Suprapubic skin (tissue), 4 donors: ENCODE data around the gene NUBP1.

Experiments used
- CTCF ChIP-seq, 2 donors: fragments of 200-600 bp in 1 of 2; fragments of 450-650 bp in 1 of 2; sonication (generic) in 1 of 2; IDR thresholded peaks; one replicate each; pipeline ENCODE4 v1.5.1; 2016 to 2019; ENCODE audit warnings: antibody characterized with exemption in 2 of 2, mild to moderate bottlenecking in 1 of 2, moderate library complexity in 1 of 2
- EP300 ChIP-seq: sonication (generic); formaldehyde crosslinking; IDR thresholded peaks from one replicate; pipeline ENCODE4 v1.6.1; 2017; ENCODE audit warnings: antibody characterized with exemption
- POLR2A ChIP-seq, 2 donors: fragments of 450-650 bp; IDR thresholded peaks; one replicate each; pipeline ENCODE4 v1.6.1; 2017; ENCODE audit warnings: antibody characterized with exemption in 2 of 2, mild to moderate bottlenecking in 2 of 2, moderate library complexity in 2 of 2
- POLR2AphosphoS5 ChIP-seq, 3 donors: sonication (generic); formaldehyde crosslinking; IDR thresholded peaks; one replicate each; pipeline ENCODE4 v1.6.1; 2017; ENCODE audit warnings: antibody characterized with exemption in 3 of 3

GRCh38 chr16:10694306-10694705 is 49.3 kb upstream of the NUBP1 start:
- TF ChIP-seq POLR2A (IDR thresholded peaks at IDR 0.05) (no peak), CTCF (IDR thresholded peaks at IDR 0.05) (no peak), EP300 (no peak), POLR2AphosphoS5 (IDR thresholded peaks at IDR 0.05) (no peak)
